Loucy (cell line): ENCODE results near the gene FBXO11.

Source experiments
- CTCF ChIP-seq: fragments of 200-600 bp; sonication (generic); conservative IDR thresholded peaks from 2 replicates; pipeline ENCODE4 v1.5.1; 2014; ENCODE audit warnings: mild to moderate bottlenecking, antibody characterized with exemption, low read length
- EZH2phosphoT487 ChIP-seq: fragments of 200-600 bp; IDR thresholded peaks from 2 replicates; pipeline ENCODE4 v1.6.1; 2018; ENCODE audit warnings: antibody characterized with exemption, mild to moderate bottlenecking, moderate library complexity, borderline replicate concordance

- no peak for TF ChIP-seq CTCF
- no peak for TF ChIP-seq EZH2phosphoT487
Observed at GRCh38 chr2:47777277-47777937, 128.9 kb downstream of the FBXO11 start.
